AG09319 (cell line): ENCODE measurements around the gene ANO7.

Source experiments
- DNase-seq: peaks from one replicate; pipeline ENCODE4 v3.0.0-alpha.2; 2010; ENCODE audit warnings: low read depth; ENCODE audit errors: extremely low read depth
- TF ChIP-seq, protein P1 (sequence below): IDR thresholded peaks from 2 replicates; pipeline ENCODE4 v1.5.1; 2011; ENCODE audit warnings: low read depth, mild to moderate bottlenecking, inconsistent platforms, low read length, moderate library complexity

ANO7 gene

DNA sequence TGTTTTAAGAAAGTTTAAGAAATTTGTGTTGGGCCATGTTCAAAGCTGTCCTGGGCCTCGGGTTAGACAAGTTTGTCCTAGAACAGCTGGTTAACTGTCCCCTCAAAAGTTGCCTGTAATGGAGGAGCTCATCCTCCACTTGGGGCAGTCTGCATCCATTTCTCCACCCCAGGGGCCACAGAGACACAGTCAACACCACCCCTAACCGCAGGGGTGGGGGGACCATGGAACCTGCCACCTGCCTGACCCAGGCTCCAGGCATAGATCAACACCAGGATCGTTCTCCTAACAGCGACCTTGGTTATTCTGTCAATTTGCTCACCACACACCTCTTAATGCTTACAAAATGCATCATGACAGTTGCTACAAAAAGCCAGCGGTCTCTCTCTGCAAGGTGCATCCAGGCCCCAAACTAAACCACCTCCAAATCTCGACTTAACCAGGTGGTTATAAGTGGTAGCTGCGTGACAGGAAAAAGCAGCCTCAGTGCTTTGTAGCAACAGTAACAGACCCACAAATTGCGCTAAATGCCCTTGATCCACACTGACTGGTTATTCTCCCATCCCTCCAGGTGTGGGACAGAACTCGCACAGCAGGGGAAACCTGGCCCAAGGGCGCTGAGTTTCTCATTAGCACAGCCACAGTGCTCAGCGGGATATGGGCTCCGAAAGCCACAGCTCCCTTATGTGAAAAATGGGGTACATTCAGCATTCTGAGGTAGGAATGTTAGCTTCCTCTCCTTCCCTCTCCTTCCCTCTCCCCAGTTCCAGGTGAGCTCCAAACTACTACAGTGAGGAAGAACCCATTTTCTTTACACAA is 79.0 kb downstream of the ANO7 start:
- TF ChIP-seq, protein P1, sequence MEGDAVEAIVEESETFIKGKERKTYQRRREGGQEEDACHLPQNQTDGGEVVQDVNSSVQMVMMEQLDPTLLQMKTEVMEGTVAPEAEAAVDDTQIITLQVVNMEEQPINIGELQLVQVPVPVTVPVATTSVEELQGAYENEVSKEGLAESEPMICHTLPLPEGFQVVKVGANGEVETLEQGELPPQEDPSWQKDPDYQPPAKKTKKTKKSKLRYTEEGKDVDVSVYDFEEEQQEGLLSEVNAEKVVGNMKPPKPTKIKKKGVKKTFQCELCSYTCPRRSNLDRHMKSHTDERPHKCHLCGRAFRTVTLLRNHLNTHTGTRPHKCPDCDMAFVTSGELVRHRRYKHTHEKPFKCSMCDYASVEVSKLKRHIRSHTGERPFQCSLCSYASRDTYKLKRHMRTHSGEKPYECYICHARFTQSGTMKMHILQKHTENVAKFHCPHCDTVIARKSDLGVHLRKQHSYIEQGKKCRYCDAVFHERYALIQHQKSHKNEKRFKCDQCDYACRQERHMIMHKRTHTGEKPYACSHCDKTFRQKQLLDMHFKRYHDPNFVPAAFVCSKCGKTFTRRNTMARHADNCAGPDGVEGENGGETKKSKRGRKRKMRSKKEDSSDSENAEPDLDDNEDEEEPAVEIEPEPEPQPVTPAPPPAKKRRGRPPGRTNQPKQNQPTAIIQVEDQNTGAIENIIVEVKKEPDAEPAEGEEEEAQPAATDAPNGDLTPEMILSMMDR: no peak
- DNase-seq: no peak

DNA sequence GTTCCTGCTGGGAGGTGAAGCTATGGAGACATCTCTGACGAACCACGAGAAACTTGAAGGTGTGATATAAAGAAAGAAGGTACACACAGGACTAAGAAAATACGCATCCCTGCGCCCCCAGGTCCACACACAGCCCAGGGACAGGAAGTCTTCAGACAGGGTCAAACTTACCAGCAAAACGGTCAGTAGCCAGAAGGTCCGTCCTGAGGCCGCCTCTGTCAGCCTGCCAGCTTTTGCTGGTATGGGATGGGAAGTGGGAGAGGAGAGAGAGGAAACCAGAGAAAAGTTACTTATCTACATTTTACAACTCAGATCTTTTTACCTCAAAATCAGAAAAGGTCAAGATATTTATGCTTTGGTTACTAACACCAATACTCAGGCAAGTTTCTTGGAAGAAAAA is 79.8 kb downstream of the ANO7 start:
- TF ChIP-seq, protein P1: no peak
- DNase-seq: no peak

DNA sequence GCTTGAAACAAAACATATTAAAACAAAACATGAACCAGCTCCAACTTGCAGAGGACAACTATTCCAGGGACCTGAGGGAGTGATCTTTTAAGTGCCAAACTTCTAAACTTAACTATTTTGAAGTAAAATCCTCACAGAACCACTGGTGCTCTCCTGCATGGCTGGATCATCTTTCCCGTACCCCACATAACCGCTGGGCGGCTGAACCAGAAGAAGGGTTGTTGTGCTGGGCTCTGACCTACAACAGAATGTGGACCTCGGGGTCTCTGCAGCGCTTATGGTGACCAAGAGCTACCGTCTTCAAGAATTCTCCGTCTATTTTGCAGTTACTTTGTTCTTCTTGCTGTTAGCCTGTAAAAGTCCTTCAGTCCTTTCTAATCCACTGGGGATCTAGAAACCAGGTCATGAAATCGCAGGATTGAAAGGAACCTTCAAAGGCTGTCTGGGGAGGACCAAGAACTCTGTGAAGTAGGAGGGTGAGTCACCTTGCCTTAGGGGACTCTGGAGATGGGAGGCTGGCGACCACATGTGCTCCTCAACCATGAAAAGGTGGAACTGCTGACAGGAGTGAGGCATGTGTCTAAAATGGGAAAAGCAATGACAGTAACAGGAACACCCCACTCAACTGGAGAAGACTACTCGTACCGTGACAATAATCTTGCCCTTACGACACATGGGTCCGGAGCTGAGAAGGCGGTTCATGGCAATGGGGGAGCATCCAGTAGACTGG is 80.4 kb downstream of the ANO7 start:
- no peak for DNase-seq
- TF ChIP-seq, protein P1: no peak; the same call in none of the 2 replicates

DNA sequence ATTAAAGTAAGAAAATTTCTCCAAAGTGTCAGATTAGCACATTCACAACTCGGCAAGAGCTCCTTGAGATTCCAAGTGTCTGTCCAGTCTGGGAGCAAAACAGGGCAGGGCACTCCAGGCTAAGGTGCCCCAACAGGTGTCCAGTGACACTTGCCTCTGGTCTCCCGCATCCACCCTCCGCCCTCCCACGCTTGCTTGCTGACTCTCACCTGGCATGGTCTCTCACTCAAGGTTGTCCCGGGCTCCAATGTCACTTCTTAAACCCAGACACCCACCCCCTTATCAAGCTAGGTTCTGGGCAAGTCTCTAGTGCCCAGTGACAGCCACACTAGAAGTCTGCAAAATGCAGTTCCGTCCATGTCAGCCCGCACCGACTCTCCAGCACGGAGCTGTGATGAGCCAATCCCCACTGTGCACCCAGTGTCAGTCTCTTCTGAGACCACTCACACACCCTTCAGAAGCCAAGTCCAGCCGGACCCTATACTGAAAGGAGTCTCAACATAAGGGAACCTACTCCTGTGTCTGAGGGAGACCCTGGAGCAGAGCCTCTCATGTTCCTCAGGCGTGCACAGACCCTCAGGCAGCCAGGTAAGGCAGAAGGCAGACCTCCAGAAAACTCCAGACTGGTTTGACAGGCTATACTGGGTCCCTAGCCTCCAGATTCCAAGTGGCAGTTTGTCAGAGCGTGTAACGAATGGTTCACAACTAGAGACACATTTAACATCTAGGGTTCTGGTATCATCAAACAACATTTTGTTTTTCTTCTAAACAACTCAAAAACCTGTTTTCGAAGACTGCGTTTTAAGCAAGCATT is 81.4 kb downstream of the ANO7 start:
- DNase-seq: no peak
- TF ChIP-seq, protein P1: no peak

DNA sequence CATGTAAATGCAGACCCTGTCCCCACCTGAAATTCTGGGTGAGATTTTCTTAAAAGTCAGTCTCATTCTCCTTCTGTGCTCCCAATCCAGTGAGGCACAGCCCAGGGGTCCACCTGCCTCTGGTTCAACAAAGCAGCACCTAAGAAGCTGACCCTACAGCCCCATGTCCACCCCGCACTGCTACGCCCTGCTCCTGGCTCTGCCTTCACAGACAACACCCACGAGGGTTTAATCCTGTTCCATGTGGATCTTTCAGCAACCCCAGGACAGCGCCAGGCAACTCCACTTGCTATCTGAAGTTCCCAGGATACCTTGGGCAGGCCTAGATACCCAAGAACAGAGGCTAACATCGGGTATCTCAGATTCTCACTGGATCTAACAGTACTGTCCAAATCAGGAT is 82.1 kb downstream of the ANO7 start:
- TF ChIP-seq, protein P1: no peak
- no peak for DNase-seq

DNA sequence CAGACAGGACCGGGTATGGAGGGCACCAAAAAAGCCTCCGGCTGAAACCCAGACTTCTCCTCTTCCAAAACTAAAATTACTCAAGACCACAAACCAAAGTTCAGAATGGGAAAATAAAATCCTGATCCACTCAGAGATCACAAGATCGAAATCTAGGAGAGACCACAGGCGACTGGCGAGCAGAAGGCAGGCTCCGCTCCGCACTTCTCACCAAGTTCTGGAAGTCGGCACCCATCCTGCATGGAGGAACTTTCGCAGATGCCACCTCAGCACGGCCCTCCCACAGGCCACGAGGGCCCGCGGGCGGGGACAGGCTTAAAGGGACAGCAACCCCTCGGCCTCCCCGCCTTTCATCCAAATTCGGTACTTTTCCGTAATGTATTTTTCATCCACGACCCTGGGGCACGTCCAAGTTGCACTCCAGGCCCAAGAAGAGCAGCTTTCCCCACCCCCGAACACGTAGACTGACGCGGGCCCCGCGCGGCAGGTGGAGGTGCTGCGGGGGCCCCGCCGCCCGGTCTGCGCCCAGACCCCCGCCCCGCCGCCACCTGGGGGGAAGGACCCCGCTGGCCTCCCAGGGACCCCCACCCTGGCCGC is 83.3 kb downstream of the ANO7 start:
- TF ChIP-seq, protein P1: no peak
- peak; percentile 44 for DNase-seq
